MCF 10A (cell line): ENCODE data around the gene DMAP1. TPM values are rescaled to one million over a fixed set of nuclear protein-coding genes. Genes with fewer than 3 reads are reported as not detected.
A peak's percentile ranks its signal among the peaks of the same experiment; 100 is the strongest.

Experiments
- BruUV-seq: library from RNA; stranded (reverse); fragments of 400-500 nt; replicated peaks from 2 replicates; lab custom pipeline; 2021; lab: Mats Ljungman, UMichigan
- CTCF ChIA-PET: fragments of 300-600 bp; sonication (Branson Sonifier 250); formaldehyde crosslinking; extraction: SDS; loops from one replicate; lab custom pipeline; 2021; ENCODE audit warnings: antibody characterized with exemption, inconsistent platforms; lab: Yijun Ruan, JAX
- POLR2A ChIA-PET: fragments of 300-600, 350-650 bp; sonication (Branson Sonifier 250); formaldehyde crosslinking; extraction: SDS; loops from one replicate; lab custom pipeline; 2020; ENCODE audit warnings: antibody characterized with exemption, inconsistent platforms; lab: Yijun Ruan, JAX
- DNase-seq: peaks from one replicate; pipeline ENCODE4 v3.0.0-alpha.2; 2018; ENCODE audit not compliant: unreplicated experiment
- H3K27ac Mint-ChIP-seq: one replicate; pipeline ENCODE4 v1.8.0; 2022; ENCODE audit warnings: mild to moderate bottlenecking, low read depth, mixed read lengths; ENCODE audit not compliant: unreplicated experiment
- H3K27me3 Mint-ChIP-seq: one replicate; pipeline ENCODE4 v1.8.0; 2022; ENCODE audit warnings: mixed read lengths; ENCODE audit not compliant: insufficient read depth, unreplicated experiment
- H3K36me3 Mint-ChIP-seq: one replicate; pipeline ENCODE4 v1.8.0; 2022; ENCODE audit warnings: mild to moderate bottlenecking, moderate library complexity, mixed read lengths; ENCODE audit not compliant: insufficient read depth, unreplicated experiment
- H3K4me1 Mint-ChIP-seq: one replicate; pipeline ENCODE4 v1.8.0; 2022; ENCODE audit warnings: mixed read lengths; ENCODE audit not compliant: insufficient read depth, unreplicated experiment
- H3K4me3 Mint-ChIP-seq: one replicate; pipeline ENCODE4 v1.8.0; 2022; ENCODE audit warnings: mild to moderate bottlenecking, moderate library complexity, mixed read lengths; ENCODE audit not compliant: unreplicated experiment
- H3K9me3 Mint-ChIP-seq: one replicate; pipeline ENCODE4 v1.8.0; 2022; ENCODE audit warnings: mixed read lengths; ENCODE audit not compliant: unreplicated experiment
- intact Hi-C: fragments of 100-400 bp; cut with micrococcal nuclease; formaldehyde crosslinking; loops from 2 replicates; pipeline ENCODE4 v1.14.1; 2022
- total RNA-seq: library from RNA; stranded (reverse); gene quantifications from 2 replicates; pipeline ENCODE4 v1.2.3, GENCODE V29; 2022
- TF ChIP-seq, protein P1 (sequence below): fragments of 200-600 bp; IDR thresholded peaks from one replicate; pipeline ENCODE4 v1.8.0; 2022; ENCODE audit warnings: antibody characterized with exemption, mild to moderate bottlenecking; ENCODE audit not compliant: unreplicated experiment

The DMAP1 gene
- total RNA-seq, 1 experiment from 2014 or later: 36.6 TPM

DNA sequence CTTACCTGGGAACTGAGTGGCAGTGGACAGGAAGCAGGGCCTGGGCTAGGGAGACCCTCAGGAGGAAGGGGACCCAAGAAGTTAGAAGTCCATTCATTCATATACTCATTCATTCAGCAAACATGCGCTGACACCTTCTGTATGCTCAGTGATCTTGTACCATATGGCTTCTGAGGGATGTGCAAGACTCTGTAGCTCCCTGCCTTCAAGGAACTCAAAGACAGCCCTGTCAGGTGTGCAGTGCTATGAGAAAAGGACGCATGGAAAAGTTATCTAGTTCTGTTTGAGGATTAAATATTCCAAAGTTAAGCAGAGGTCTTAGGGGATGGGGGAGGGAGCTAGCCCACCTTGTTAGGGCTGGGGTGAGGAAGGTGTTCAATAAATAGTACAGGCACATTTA is 12.5 kb downstream of the DMAP1 start:
- intact Hi-C loops: no loop called here
- TF ChIP-seq, protein P1, sequence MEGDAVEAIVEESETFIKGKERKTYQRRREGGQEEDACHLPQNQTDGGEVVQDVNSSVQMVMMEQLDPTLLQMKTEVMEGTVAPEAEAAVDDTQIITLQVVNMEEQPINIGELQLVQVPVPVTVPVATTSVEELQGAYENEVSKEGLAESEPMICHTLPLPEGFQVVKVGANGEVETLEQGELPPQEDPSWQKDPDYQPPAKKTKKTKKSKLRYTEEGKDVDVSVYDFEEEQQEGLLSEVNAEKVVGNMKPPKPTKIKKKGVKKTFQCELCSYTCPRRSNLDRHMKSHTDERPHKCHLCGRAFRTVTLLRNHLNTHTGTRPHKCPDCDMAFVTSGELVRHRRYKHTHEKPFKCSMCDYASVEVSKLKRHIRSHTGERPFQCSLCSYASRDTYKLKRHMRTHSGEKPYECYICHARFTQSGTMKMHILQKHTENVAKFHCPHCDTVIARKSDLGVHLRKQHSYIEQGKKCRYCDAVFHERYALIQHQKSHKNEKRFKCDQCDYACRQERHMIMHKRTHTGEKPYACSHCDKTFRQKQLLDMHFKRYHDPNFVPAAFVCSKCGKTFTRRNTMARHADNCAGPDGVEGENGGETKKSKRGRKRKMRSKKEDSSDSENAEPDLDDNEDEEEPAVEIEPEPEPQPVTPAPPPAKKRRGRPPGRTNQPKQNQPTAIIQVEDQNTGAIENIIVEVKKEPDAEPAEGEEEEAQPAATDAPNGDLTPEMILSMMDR: no peak
- no peak overlapping the region for H3K27ac Mint-ChIP-seq
- ChIA-PET CTCF (interaction anchor here (0.6 to 1.8 kb wide), 4 partner anchors 8 to 368 kb away, joined by 3 to 15 read pairs (median 6); no protein-coding TSS in a partner anchor), POLR2A (interaction anchor here (0.5 kb wide), 1 partner anchor 37 kb away, joined by 3 read pairs; no protein-coding TSS in a partner anchor)
- BruUV-seq: no TSS peak
- no peaks in the 10 kb centered on the region for H3K9me3 Mint-ChIP-seq
- peaks cover 17% of the 10 kb centered on the region for H3K36me3 Mint-ChIP-seq
- peaks cover 6% of the 10 kb centered on the region for H3K4me1 Mint-ChIP-seq
- no peak for DNase-seq
- H3K4me3 Mint-ChIP-seq: no peak overlapping the region
- no peaks in the 10 kb centered on the region for H3K27me3 Mint-ChIP-seq

DNA sequence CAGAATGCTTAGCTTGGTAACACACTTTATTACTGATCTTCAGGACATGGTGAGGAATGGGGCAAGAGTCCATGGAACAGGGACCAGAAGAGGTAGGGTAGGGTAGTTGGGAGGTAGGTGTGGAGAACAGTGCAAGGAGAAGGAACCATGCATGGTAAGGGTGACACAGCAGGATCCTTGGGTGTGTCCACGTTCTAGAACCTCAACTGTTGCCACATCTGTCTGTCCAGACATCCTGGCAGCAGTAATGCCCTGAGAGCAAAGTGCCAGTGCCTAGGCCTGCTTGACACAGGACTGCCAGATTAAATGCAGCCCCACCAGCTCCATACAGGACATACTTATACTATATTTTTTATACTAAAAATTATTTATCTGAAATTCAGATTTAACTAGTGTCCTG is 13.9 kb downstream of the DMAP1 start:
- no peaks in the 10 kb centered on the region for H3K9me3 Mint-ChIP-seq
- H3K36me3 Mint-ChIP-seq: peaks cover 19% of the 10 kb centered on the region
- intact Hi-C loops: no loop called here
- TF ChIP-seq, protein P1: no peak
- POLR2A ChIA-PET: interaction anchor here (1.0 to 1.1 kb wide), 2 partner anchors 10 to 14 kb away, joined by 4 read pairs; partner anchors contain the start of gene DMAP1
- no peak overlapping the region for H3K4me3 Mint-ChIP-seq
- peaks cover 6% of the 10 kb centered on the region for H3K4me1 Mint-ChIP-seq
- DNase-seq: peak; percentile 10
- no TSS peak for BruUV-seq
- H3K27me3 Mint-ChIP-seq: no peaks in the 10 kb centered on the region
- CTCF ChIA-PET: interaction anchor here (0.6 to 1.8 kb wide), 4 partner anchors 9 to 673 kb away, joined by 3 to 15 read pairs (median 4); no protein-coding TSS in a partner anchor
- H3K27ac Mint-ChIP-seq: peak overlapping the region; percentile 36

DNA sequence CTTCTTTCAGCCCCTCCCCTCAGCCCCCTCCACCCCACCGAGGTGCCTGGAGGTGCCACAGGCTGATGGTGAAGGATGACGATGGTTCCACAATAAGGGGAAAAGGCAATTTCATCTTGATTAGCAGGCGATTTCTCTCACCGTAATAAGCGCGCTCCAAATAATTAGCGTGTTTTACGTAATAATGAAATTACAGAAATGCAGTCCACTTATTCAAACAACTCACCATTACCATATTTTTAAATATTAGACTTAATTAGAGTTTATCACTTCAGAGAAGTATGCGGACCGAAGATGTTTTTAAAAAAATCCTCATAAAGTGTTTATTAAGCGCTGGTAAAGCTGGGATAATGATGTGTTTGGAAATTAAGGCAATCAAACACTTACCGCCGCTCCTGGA is 14.9 kb downstream of the DMAP1 start:
- no peak for DNase-seq
- H3K9me3 Mint-ChIP-seq: no peaks in the 10 kb centered on the region
- no peaks in the 10 kb centered on the region for H3K27me3 Mint-ChIP-seq
- CTCF ChIA-PET: no interaction called here
- H3K36me3 Mint-ChIP-seq: peaks cover 19% of the 10 kb centered on the region
- H3K4me1 Mint-ChIP-seq: peaks cover 6% of the 10 kb centered on the region
- POLR2A ChIA-PET: interaction anchor here (1.0 to 1.1 kb wide), 2 partner anchors 11 to 15 kb away, joined by 4 read pairs; partner anchors contain the start of gene DMAP1
- BruUV-seq: no TSS peak
- H3K4me3 Mint-ChIP-seq: no peak overlapping the region
- H3K27ac Mint-ChIP-seq: no peak overlapping the region
- TF ChIP-seq, protein P1: no peak
- intact Hi-C loops: no loop called here

DNA sequence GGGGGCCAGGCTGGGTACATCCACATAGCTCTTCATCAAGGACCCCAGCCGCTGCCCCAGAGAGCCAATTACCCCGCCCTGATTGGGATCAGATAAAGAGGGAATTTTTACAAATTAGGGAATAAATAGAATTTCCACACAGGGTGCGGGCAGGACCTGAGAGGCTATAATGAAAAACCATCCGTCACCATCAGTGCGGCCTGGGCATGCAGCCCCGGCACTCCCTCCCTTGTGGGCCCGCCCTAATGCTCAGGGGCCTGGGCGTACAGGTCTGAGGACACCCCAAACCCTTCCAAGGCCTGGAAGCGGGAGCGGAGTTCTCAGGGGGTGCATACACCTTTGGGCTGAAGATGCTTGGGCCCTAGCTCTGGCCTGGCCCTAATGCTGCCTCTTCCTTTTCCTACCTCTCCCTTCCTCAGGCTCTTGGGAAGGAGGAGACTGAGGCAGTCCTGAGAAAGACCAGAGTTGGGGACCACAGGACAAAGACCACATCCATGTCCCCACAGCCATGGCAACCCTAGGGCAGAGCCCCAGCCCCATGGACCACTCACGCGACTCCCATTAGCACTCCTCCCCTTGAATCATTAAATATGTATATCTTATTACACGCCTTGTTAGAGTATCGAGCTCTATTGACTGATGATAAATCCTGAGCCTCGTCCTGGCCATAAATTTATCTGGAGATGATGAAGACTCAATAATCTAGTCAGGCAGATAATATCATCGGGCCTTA is 16.3 kb downstream of the DMAP1 start:
- ChIA-PET POLR2A (no interaction called here), CTCF (interaction anchor here (0.7 to 1.1 kb wide), 2 partner anchors 12 to 18 kb away, joined by 3 read pairs; no protein-coding TSS in a partner anchor)
- intact Hi-C loops: no loop called here
- BruUV-seq: no TSS peak
- peaks cover 6% of the 10 kb centered on the region for H3K4me1 Mint-ChIP-seq
- H3K27me3 Mint-ChIP-seq: no peaks in the 10 kb centered on the region
- TF ChIP-seq, protein P1: no peak
- peaks cover 20% of the 10 kb centered on the region for H3K36me3 Mint-ChIP-seq
- H3K9me3 Mint-ChIP-seq: no peaks in the 10 kb centered on the region
- no peak overlapping the region for H3K27ac Mint-ChIP-seq
- no peak overlapping the region for H3K4me3 Mint-ChIP-seq
- DNase-seq: no peak
